Kidney epithelial cell (primary cell): ENCODE measurements around the gene CDH13. TPM values are rescaled to one million over a fixed set of nuclear protein-coding genes. Genes with fewer than 3 reads are reported as not detected.

Experiments used
- DNase-seq: peaks from one replicate; pipeline ENCODE4 v3.0.0-alpha.2; 2010; ENCODE audit warnings: low read depth
- H3K27me3 ChIP-seq: 2 replicates; pipeline ENCODE4 v1.6.0; 2011; ENCODE audit warnings: low read length; ENCODE audit not compliant: control insufficient read depth, insufficient read depth
- H3K36me3 ChIP-seq: 2 replicates; pipeline ENCODE4 v1.5.1; 2011; ENCODE audit warnings: low read length; ENCODE audit not compliant: control insufficient read depth, insufficient read depth
- H3K4me3 ChIP-seq: 2 replicates; pipeline ENCODE4 v1.5.1; 2011; ENCODE audit warnings: low read depth, mild to moderate bottlenecking, control low read depth, low read length
- CTCF ChIP-seq: IDR thresholded peaks from 2 replicates; pipeline ENCODE4 v1.5.1; 2011; ENCODE audit warnings: mild to moderate bottlenecking, moderate library complexity, low read length, control low read depth, inconsistent platforms; ENCODE audit not compliant: insufficient read depth, poor library complexity, severe bottlenecking
- total RNA-seq: library from RNA; depleted of rRNA; stranded (reverse); fragments of >200 nt; gene quantifications from 2 replicates; pipeline ENCODE4 v1.2.3, GENCODE V29; 2015

The CDH13 gene
- total RNA-seq, 1 donor from 2014 or later: 32.8 TPM

- DNase-seq: peak; percentile 93
- no peak for TF ChIP-seq CTCF
- no peaks in the 10 kb centered on the region for H3K27me3 ChIP-seq
Measured at GRCh38 chr16:83574388-83574787, 947.6 kb downstream of the CDH13 start.

GRCh38 chr16:83577078-83577745 lies 950.4 kb downstream of the CDH13 start:
- no peaks in the 10 kb centered on the region for H3K27me3 ChIP-seq
- TF ChIP-seq CTCF: no peak
- H3K4me3 ChIP-seq: no peak overlapping the region
- H3K36me3 ChIP-seq: no peaks in the 10 kb centered on the region
- DNase-seq: no peak

More at GRCh38 chr16:83574388-83574787, 947.6 kb downstream of the CDH13 start:
- Histone ChIP-seq H3K4me3 (no peak overlapping the region), H3K36me3 (no peaks in the 10 kb centered on the region)

- no peak for DNase-seq
- Histone ChIP-seq H3K4me3 (no peak overlapping the region), H3K36me3 (no peaks in the 10 kb centered on the region), H3K27me3 (no peaks in the 10 kb centered on the region)
- no peak for TF ChIP-seq CTCF
Measured at GRCh38 chr16:83578171-83578570, 951.4 kb downstream of the CDH13 start.

GRCh38 chr16:83579027-83579426 lies 952.3 kb downstream of the CDH13 start:
- TF ChIP-seq CTCF: no peak
- Histone ChIP-seq H3K27me3 (no peaks in the 10 kb centered on the region), H3K4me3 (no peak overlapping the region), H3K36me3 (no peaks in the 10 kb centered on the region)
- DNase-seq: no peak

- no peak overlapping the region for H3K4me3 ChIP-seq
- no peaks in the 10 kb centered on the region for H3K27me3 ChIP-seq
- no peaks in the 10 kb centered on the region for H3K36me3 ChIP-seq
- no peak for DNase-seq
- no peak for TF ChIP-seq CTCF
Measured at GRCh38 chr16:83579436-83579835, 952.7 kb downstream of the CDH13 start.

- Histone ChIP-seq H3K4me3 (no peak overlapping the region), H3K36me3 (no peaks in the 10 kb centered on the region), H3K27me3 (no peaks in the 10 kb centered on the region)
- no peak for TF ChIP-seq CTCF
- peak; percentile 25 for DNase-seq
Measured at GRCh38 chr16:83581082-83581481, 954.3 kb downstream of the CDH13 start.
